Adipocyte (in vitro differentiated cells): ENCODE measurements around the gene PLCL1.

Experiments used
- DNase-seq: peaks from one replicate; pipeline ENCODE4 v3.0.0-alpha.2; 2015; ENCODE audit warnings: low read depth
- H3K27me3 ChIP-seq: replicated peaks from 2 replicates; pipeline ENCODE4 v1.7.0; 2013; ENCODE audit warnings: mild to moderate bottlenecking, low read length, moderate library complexity; ENCODE audit not compliant: control insufficient read depth, insufficient read depth
- H3K36me3 ChIP-seq: 2 replicates; pipeline ENCODE4 v1.7.0; 2013; ENCODE audit warnings: low read length, mild to moderate bottlenecking, moderate library complexity; ENCODE audit not compliant: control insufficient read depth, insufficient read depth, severe bottlenecking
- H3K4me1 ChIP-seq: 2 replicates; pipeline ENCODE4 v1.7.0; 2013; ENCODE audit warnings: mild to moderate bottlenecking, low read length, moderate library complexity; ENCODE audit not compliant: control insufficient read depth, insufficient read depth
- H3K4me3 ChIP-seq: 2 replicates; pipeline ENCODE4 v1.7.0; 2013; ENCODE audit warnings: mild to moderate bottlenecking, low read length, moderate library complexity
- H3K9ac ChIP-seq: 2 replicates; pipeline ENCODE4 v1.7.0; 2013; ENCODE audit warnings: mild to moderate bottlenecking, low read length, moderate library complexity
- H3K9me3 ChIP-seq: 2 replicates; pipeline ENCODE4 v1.7.0; 2013; ENCODE audit warnings: mild to moderate bottlenecking, low read length, moderate library complexity; ENCODE audit not compliant: control insufficient read depth

The PLCL1 gene

DNA sequence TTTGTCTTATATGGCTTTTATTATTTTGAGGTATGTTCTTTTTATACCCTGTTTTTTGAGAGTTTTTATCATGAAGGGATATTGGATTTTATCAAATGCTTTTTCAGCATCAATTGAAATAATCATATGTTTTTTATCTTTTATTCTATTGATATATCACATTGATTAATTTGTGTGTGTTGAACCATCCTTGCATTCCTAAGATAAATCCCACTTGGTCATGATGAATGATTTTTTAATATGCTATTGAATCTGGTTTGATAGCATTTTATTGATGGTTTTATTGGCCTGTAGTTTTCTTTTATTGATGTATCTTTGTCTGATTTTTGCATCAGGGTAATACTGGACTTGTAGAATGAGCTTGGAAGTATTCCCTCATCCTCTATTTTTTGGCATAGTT lies 160.3 kb downstream of the PLCL1 start:
- H3K27me3 ChIP-seq, result no peaks in the 10 kb centered on the region
- H3K9ac ChIP-seq, result no peak overlapping the region

DNA sequence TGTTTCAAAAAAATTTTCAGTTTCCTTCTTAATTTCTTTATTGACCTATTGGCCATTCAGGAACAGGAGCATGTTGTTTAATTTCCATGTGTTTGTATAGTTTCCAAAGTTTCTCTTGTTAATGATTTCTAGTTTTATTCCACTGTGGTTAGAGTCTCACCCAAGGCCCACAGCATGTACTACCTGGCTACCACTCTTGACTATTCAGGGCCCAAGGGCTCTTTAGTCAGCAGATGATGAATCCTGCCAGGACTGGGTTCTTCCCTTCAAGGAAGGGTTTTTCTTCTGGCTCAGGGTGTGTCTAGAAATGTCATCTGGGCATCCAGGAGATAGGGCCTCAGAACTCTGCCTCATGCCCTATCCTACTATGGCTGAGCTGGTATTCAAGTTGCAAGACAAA lies 161.4 kb downstream of the PLCL1 start:
- Histone ChIP-seq H3K36me3 (no peaks in the 10 kb centered on the region), H3K9me3 (peaks cover 21% of the 10 kb centered on the region)
- DNase-seq, result no peak

More for the DNA sequence above, 160.3 kb downstream of the PLCL1 start:
- no peaks in the 10 kb centered on the region for H3K36me3 ChIP-seq
- no peaks in the 10 kb centered on the region for H3K4me1 ChIP-seq
- H3K9me3 ChIP-seq, result peaks cover 21% of the 10 kb centered on the region
- no peak for DNase-seq
- H3K4me3 ChIP-seq, result no peak overlapping the region

DNA sequence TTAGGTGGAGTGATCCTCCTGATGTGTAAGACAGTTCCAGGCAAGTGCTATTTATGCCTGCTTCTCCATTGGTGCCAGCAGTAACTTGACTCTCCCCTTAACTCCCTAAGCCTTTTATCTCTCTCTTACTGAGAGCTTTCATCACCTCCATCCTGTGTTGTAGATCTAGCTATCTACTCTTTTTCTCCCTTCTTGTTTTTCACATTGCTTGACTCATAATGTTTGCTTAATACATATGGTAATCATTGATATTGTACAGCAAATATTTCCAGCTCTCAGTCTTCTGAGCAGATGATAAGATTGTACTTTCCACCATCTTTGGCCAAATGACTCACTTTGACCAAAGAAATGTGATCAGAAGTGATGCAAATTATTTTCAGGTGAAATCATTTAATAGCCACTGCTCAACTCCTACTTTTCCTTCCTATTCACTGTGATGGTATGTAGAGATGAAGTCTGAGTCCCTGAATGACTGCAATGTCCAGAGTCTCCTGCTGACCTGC lies 165.0 kb downstream of the PLCL1 start:
- Histone ChIP-seq H3K9ac (no peak overlapping the region), H3K4me3 (no peak overlapping the region), H3K36me3 (no peaks in the 10 kb centered on the region), H3K27me3 (no peaks in the 10 kb centered on the region), H3K9me3 (peaks cover 13% of the 10 kb centered on the region), H3K4me1 (peaks cover 16% of the 10 kb centered on the region)
- DNase-seq, result peak; percentile 41

More for the DNA sequence above, 161.4 kb downstream of the PLCL1 start:
- H3K9ac ChIP-seq, result no peak overlapping the region
- H3K4me1 ChIP-seq, result no peaks in the 10 kb centered on the region
- H3K4me3 ChIP-seq, result no peak overlapping the region
- no peaks in the 10 kb centered on the region for H3K27me3 ChIP-seq

DNA sequence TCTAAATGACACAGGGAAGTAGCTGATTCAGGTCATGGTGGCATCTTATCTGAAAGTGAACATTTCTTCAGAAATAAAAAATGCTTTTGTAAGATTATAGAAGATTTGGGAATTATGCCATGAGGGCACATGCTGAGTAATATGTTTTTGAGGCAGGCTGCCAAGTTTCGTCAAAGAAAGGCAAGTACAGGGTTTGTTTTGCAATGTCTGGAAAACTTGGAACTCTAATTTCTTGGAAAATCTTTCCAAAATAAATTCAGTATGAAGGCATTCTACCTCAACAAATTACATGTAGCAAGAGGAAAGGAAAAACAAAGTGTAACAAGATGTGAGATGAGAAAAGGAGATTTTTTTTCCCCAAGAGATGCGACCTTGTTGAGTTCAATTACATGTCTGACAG lies 167.7 kb downstream of the PLCL1 start:
- Histone ChIP-seq H3K9me3 (no peaks in the 10 kb centered on the region), H3K36me3 (no peaks in the 10 kb centered on the region), H3K9ac (no peak overlapping the region), H3K4me1 (peaks cover 16% of the 10 kb centered on the region), H3K27me3 (no peaks in the 10 kb centered on the region), H3K4me3 (no peak overlapping the region)
- DNase-seq, result peak; percentile 96

DNA sequence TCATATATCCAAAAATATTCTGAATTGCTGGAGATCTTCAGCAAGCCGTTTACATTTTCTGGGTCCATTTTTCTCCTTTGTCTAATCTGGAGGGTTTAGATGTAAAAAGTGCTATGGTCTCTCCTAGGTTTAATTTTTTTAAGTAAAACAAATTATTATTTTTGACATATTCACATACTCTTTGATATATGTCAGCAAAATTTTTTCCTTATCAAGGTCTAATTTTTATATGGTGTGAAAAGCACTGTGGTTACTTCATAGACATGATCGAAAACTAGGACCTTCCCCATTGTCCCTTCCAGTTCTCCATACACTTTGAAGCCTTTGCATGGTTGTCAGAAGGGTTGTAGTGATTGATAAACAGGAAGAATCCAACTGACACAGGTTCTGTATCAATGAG lies 168.2 kb downstream of the PLCL1 start:
- H3K4me3 ChIP-seq, result no peak overlapping the region
- H3K36me3 ChIP-seq, result no peaks in the 10 kb centered on the region
- no peaks in the 10 kb centered on the region for H3K9me3 ChIP-seq
- no peak for DNase-seq
- peaks cover 16% of the 10 kb centered on the region for H3K4me1 ChIP-seq
- no peaks in the 10 kb centered on the region for H3K27me3 ChIP-seq
- no peak overlapping the region for H3K9ac ChIP-seq

DNA sequence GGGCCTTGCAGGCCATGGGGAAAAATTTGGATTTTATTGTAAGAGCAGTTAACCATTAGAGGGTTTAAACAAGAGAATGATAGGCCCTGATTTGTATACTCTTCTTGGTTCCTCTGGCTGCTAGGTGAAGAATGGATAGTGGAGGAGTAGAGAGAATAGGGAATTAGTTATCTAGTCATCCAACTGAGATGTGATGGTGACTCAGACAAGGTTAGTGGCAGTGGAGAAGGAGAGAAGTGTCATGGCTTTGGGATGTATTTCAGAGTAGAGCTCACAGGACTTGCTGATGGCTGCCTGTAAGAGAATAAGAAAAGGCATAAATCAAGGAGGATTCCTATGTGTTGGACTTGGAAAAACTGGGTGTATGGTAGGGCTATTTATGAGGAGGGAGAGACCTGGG lies 169.4 kb downstream of the PLCL1 start:
- Histone ChIP-seq H3K9me3 (no peaks in the 10 kb centered on the region), H3K36me3 (no peaks in the 10 kb centered on the region), H3K4me3 (no peak overlapping the region), H3K27me3 (no peaks in the 10 kb centered on the region), H3K9ac (no peak overlapping the region), H3K4me1 (peaks cover 16% of the 10 kb centered on the region)
- DNase-seq, result no peak

DNA sequence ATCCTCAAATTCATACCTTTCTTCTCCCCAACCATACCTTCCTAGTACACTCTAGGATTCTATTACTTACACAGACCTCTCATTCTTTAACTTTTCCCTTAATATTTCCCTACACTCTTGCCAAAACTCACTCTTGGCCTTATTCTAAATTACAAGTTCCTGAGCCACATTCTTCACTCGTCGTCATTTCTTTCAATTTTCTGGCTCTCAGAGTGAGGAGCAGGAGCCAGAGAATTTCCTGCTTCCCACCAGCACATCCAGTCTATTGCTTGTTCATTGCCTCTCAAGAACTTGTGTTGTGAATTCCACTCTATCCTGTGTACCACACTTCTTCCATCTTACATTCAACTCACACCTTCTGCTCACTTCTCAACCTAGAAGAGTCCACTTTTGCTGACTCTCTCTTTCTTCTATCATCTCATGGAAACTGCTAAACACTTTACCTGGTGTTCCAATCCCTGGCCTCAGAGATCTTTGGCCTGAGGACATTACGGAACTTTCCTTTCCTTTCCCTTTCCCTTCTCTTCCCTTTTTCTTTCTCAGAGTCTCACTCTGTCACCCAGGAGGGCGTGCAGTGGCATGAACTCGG lies 171.6 kb downstream of the PLCL1 start:
- Histone ChIP-seq H3K4me1 (peaks cover 16% of the 10 kb centered on the region), H3K4me3 (no peak overlapping the region)
- DNase-seq, result no peak

DNA sequence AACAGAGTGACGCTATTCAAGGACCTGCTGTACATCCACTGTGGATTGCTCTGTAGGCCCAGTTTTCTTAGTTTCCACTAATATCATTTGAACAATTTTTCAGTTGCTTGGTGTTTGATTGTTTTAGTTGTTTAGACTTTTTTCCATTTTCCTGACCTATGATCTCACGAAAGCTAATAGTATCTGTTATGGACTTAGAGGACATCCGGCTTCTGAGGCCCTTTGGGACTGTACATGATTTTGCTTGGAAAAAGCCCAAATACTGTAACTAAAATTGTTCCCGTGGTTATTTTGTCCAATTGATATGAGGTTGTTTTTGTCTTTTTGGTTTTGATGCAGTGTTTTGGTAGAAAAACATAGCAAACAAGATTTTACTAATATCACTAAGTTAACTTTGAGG lies 174.6 kb downstream of the PLCL1 start:
- Histone ChIP-seq H3K36me3 (no peaks in the 10 kb centered on the region), H3K4me3 (no peak overlapping the region)

More for the DNA sequence above, 171.6 kb downstream of the PLCL1 start:
- no peaks in the 10 kb centered on the region for H3K27me3 ChIP-seq
- H3K9me3 ChIP-seq, result no peaks in the 10 kb centered on the region
- no peak overlapping the region for H3K9ac ChIP-seq
- H3K36me3 ChIP-seq, result no peaks in the 10 kb centered on the region

DNA sequence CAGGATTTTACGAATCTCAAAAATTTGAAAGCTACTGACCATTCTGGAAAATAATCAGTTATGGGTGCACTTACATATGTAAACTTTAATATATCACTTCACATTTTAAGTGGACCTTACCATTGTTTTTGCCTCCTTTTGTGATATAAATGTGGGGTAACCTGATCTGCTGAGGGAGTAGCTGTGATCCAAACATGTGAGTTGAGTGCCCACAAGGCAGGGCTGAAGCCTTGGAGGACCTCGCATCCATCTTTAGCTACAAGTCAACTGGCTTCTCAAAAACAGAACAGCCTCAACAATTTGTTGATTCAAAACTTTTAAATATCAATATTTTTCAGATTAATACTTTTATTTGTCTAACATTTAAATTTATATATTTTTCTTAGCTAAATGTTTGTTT lies 178.2 kb downstream of the PLCL1 start:
- Histone ChIP-seq H3K4me1 (no peaks in the 10 kb centered on the region), H3K4me3 (no peak overlapping the region)
- no peak for DNase-seq

More for the DNA sequence above, 174.6 kb downstream of the PLCL1 start:
- no peaks in the 10 kb centered on the region for H3K27me3 ChIP-seq
- DNase-seq, result no peak
- no peaks in the 10 kb centered on the region for H3K9me3 ChIP-seq
- H3K4me1 ChIP-seq, result no peaks in the 10 kb centered on the region
- H3K9ac ChIP-seq, result no peak overlapping the region

DNA sequence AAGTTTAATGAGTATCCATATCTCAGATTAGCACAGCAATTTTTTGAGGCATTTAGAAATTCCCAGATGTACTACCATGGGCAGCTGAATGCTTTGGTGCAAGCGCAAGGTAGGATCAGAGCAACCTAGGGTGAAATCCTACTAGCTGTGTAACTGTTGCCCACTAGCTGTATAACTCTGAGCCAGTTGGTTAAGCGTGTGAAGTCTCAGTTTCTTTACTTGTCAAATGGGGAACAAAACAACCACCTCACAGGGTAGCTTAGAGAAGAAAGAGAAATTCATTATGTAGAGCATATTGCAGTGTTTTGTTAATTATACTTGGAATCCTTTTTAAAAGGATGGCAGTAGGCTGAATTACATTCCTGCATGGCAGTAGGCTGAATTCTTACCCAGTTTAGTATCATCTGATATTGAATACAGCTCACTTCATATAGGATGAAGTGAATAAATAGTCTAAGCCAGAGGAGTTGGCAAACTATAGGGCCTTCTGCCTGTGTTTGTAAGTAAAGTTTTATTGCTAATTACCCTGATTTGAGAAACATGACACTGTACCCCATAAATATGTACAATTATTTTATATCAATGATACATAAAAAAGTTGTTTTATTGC lies 180.7 kb downstream of the PLCL1 start:
- no peak for DNase-seq
- H3K9ac ChIP-seq, result no peak overlapping the region

More for the DNA sequence above, 178.2 kb downstream of the PLCL1 start:
- Histone ChIP-seq H3K9me3 (no peaks in the 10 kb centered on the region), H3K9ac (no peak overlapping the region), H3K36me3 (no peaks in the 10 kb centered on the region), H3K27me3 (no peaks in the 10 kb centered on the region)

DNA sequence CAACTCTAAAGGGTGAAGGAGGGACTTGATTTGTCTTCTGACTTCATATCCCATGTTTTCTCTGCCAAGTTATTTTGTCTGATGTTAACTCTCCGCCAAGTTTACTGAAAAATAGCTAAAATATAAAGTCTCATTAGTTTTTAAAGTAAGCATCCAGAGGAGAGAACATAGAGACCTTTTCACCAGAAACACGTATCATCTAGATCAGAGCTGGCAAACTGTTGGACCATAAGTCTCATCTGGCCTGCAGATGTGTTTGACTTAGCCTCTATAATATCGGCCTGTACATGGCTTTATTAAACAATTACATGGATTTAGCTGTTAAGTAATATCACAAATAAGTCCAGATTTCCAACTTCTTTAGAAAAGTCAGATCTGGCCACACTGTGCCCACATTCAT lies 182.6 kb downstream of the PLCL1 start:
- DNase-seq, result no peak
- no peak overlapping the region for H3K4me3 ChIP-seq
- H3K9ac ChIP-seq, result no peak overlapping the region
- peaks cover 6% of the 10 kb centered on the region for H3K9me3 ChIP-seq
- H3K27me3 ChIP-seq, result no peaks in the 10 kb centered on the region
- no peaks in the 10 kb centered on the region for H3K4me1 ChIP-seq
- H3K36me3 ChIP-seq, result no peaks in the 10 kb centered on the region

More for the DNA sequence above, 180.7 kb downstream of the PLCL1 start:
- Histone ChIP-seq H3K4me1 (no peaks in the 10 kb centered on the region), H3K4me3 (no peak overlapping the region), H3K27me3 (no peaks in the 10 kb centered on the region), H3K36me3 (no peaks in the 10 kb centered on the region), H3K9me3 (peaks cover under 1% of the 10 kb centered on the region)
